SK-N-SH (cell line): ENCODE measurements around the gene SMIM32. TPM values are rescaled to one million over a fixed set of nuclear protein-coding genes. Genes with fewer than 3 reads are reported as not detected.

Experiments used
- CTCF ChIA-PET: fragments of 300-600, 350-600 bp; formaldehyde crosslinking; extraction: SDS; loops from one replicate; lab custom pipeline; 2021; lab: Yijun Ruan, JAX
- POLR2A ChIA-PET: fragments of 350-600 bp; sonication (Branson Sonifier 250); formaldehyde crosslinking; extraction: SDS; loops from one replicate; lab custom pipeline; 2020; ENCODE audit warnings: antibody characterized with exemption, inconsistent platforms; lab: Yijun Ruan, JAX
- DNase-seq: peaks from one replicate; pipeline ENCODE4 v3.0.0; 2012
- H2AFZ ChIP-seq: fragments of 200-600 bp; sonication (generic); 2 replicates; pipeline ENCODE4 v1.8.1; 2016; ENCODE audit warnings: antibody characterized with exemption, mild to moderate bottlenecking, low read depth
- H3F3A ChIP-seq: fragments of 200-600 bp; sonication (generic); replicated peaks from 2 replicates; pipeline ENCODE3; 2016; ENCODE audit warnings: antibody characterized with exemption, mild to moderate bottlenecking; ENCODE audit not compliant: insufficient read depth
- H3K27ac ChIP-seq, 2 experiments: fragments of 200-500 bp in 1 of 2; fragments of 200-600 bp in 1 of 2; sonication (Bioruptor generic) in 1 of 2; sonication (generic), shearing (Covaris generic) in 1 of 2; 2 replicates each; pipeline versions ENCODE4 v1.5.1 to v1.6.1; 2014 to 2016; ENCODE audit warnings: low read depth in 2 of 2, inconsistent platforms in 1 of 2, low read length in 1 of 2, mild to moderate bottlenecking in 1 of 2, mixed read lengths in 1 of 2
- H3K27me3 ChIP-seq: fragments of 200-600 bp; sonication (generic), shearing (Covaris generic); 2 replicates; pipeline ENCODE4 v1.6.1; 2016; ENCODE audit warnings: mixed run types; ENCODE audit not compliant: insufficient read depth
- H3K36me3 ChIP-seq, 2 experiments: fragments of 200-500 bp in 1 of 2; fragments of 200-600 bp in 1 of 2; sonication (Bioruptor generic) in 1 of 2; sonication (generic) in 1 of 2; replicated peaks in 1 of 2; 2 replicates each; pipeline versions ENCODE3 to v1.5.1; 2014 to 2016; ENCODE audit warnings: low read length in 1 of 2, mild to moderate bottlenecking in 1 of 2; ENCODE audit not compliant: insufficient read depth in 2 of 2, control insufficient read depth in 1 of 2
- H3K4me1 ChIP-seq, 2 experiments: fragments of 200-500 bp in 1 of 2; fragments of 200-600 bp in 1 of 2; sonication (Bioruptor generic) in 1 of 2; sonication (generic), shearing (Covaris generic) in 1 of 2; 2 replicates each; pipeline versions ENCODE4 v1.5.1 to v1.6.1; 2014 to 2016; ENCODE audit warnings: low read depth in 1 of 2, low read length in 1 of 2, mixed run types in 1 of 2; ENCODE audit not compliant: insufficient read depth in 2 of 2, control insufficient read depth in 1 of 2
- H3K4me2 ChIP-seq: fragments of 200-600 bp; sonication (generic), shearing (Covaris generic); 2 replicates; pipeline ENCODE4 v1.6.1; 2017; ENCODE audit warnings: mixed run types
- H3K4me3 ChIP-seq, 2 experiments: fragments of 200-500 bp in 1 of 2; fragments of 200-600 bp in 1 of 2; sonication (Bioruptor generic) in 1 of 2; sonication (generic), shearing (Covaris generic) in 1 of 2; 2 replicates each; pipeline versions ENCODE4 v1.5.1 to v1.8.1; 2014 to 2016; ENCODE audit warnings: low read depth in 2 of 2, inconsistent platforms in 1 of 2, low read length in 1 of 2, mild to moderate bottlenecking in 1 of 2, mixed read lengths in 1 of 2, moderate library complexity in 1 of 2
- H3K79me2 ChIP-seq: fragments of 200-600 bp; sonication (generic); 2 replicates; pipeline ENCODE4 v1.8.1; 2017; ENCODE audit warnings: mild to moderate bottlenecking; ENCODE audit not compliant: insufficient read depth
- H3K9ac ChIP-seq: fragments of 200-600 bp; sonication (generic); 2 replicates; pipeline ENCODE4 v1.6.1; 2017; ENCODE audit warnings: mixed run types
- H3K9me2 ChIP-seq: fragments of 200-600 bp; sonication (generic); 2 replicates; pipeline ENCODE4 v1.6.1; 2017; ENCODE audit warnings: mixed run types
- H3K9me3 ChIP-seq: fragments of 200-600 bp; sonication (generic); 2 replicates; pipeline ENCODE4 v1.6.1; 2017; ENCODE audit warnings: mixed run types, mild to moderate bottlenecking, moderate library complexity
- H4K20me1 ChIP-seq: fragments of 200-600 bp; sonication (generic); 2 replicates; pipeline ENCODE4 v1.6.1; 2017; ENCODE audit warnings: mild to moderate bottlenecking, mixed run types; ENCODE audit not compliant: insufficient read depth
- EP300 ChIP-seq, 2 experiments: IDR thresholded peaks; 2 replicates each; pipeline versions ENCODE4 v1.4.0 to v1.6.1; 2012; ENCODE audit warnings: borderline replicate concordance in 1 of 2, low read depth in 1 of 2, low read length in 1 of 2
- GATA2 ChIP-seq: sonication (generic); formaldehyde crosslinking; IDR thresholded peaks from 2 replicates; pipeline ENCODE4 v1.5.0; 2020; ENCODE audit warnings: mild to moderate bottlenecking, missing genetic modification reagents
- NFIC ChIP-seq: IDR thresholded peaks from 2 replicates; pipeline ENCODE4 v1.4.0; 2012; ENCODE audit warnings: borderline replicate concordance
- NRF1 ChIP-seq: IDR thresholded peaks from 2 replicates; pipeline ENCODE4 v1.6.1; 2012; ENCODE audit warnings: low read depth, mild to moderate bottlenecking, low read length
- RAD21 ChIP-seq: IDR thresholded peaks from 2 replicates; pipeline ENCODE4 v1.6.1; 2012; ENCODE audit warnings: mild to moderate bottlenecking, low read length
- RCOR1 ChIP-seq: fragments of 150-350 bp; IDR thresholded peaks from 2 replicates; pipeline ENCODE4 v1.6.1; 2017; ENCODE audit warnings: antibody characterized with exemption, low read length
- SMC3 ChIP-seq: IDR thresholded peaks from 2 replicates; pipeline ENCODE4 v1.6.1; 2012; ENCODE audit warnings: low read depth, low read length, improper control_type of control experiment
- TAF1 ChIP-seq: IDR thresholded peaks from 2 replicates; pipeline ENCODE4 v1.6.1; 2012; ENCODE audit warnings: low read depth, mild to moderate bottlenecking, low read length, moderate library complexity, borderline replicate concordance
- TCF12 ChIP-seq: IDR thresholded peaks from 2 replicates; pipeline ENCODE4 v1.4.0; 2012
- TEAD4 ChIP-seq: IDR thresholded peaks from 2 replicates; pipeline ENCODE4 v1.4.0; 2012; ENCODE audit warnings: mild to moderate bottlenecking, borderline replicate concordance; ENCODE audit not compliant: insufficient read depth
- USF2 ChIP-seq: fragments of 150-350 bp; IDR thresholded peaks from 2 replicates; pipeline ENCODE4 v1.6.1; 2017; ENCODE audit warnings: antibody characterized with exemption, low read length, low read depth, borderline replicate concordance
- YY1 ChIP-seq: IDR thresholded peaks from 2 replicates; pipeline ENCODE4 v1.4.0; 2012; ENCODE audit warnings: low read depth, mild to moderate bottlenecking
- WGBS: methylation state at CpG from one replicate; pipeline ENCODE4 v1.1.6; 2017; ENCODE audit warnings: low lambda C conversion rate; 5-methylcytosine and 5-hydroxymethylcytosine counted together
- polyA plus RNA-seq, 3 experiments: library from polyadenylated mRNA; depleted of rRNA; stranded (reverse); fragments of >200 nt; gene quantifications; 2 replicates each; pipeline ENCODE4 v1.2.3, GENCODE V29; 2012
- TF ChIP-seq, protein P1 (sequence below): fragments of 200-600 bp; sonication (generic); IDR thresholded peaks from 2 replicates; pipeline ENCODE4 v1.6.1; 2017; ENCODE audit warnings: antibody characterized with exemption, mild to moderate bottlenecking, moderate library complexity
- TF ChIP-seq, protein P2 (sequence below): IDR thresholded peaks from 2 replicates; pipeline ENCODE4 v1.4.0; 2012; ENCODE audit warnings: low read depth, borderline replicate concordance

SMIM32 gene
- polyA plus RNA-seq (2012; rRNA removed) = 0.11 and 0.25 TPM in 2 replicates
- 0.08 and 0.17 TPM in 2 replicates for polyA plus RNA-seq (2012; cell fraction: cytosol; rRNA removed)
- polyA plus RNA-seq (2012; cell fraction: nucleus; rRNA removed) = 0.10 and 0.33 TPM in 2 replicates

- WGBS = 36% methylated on average over 46 of the region's 81 CpGs
- no peak within 1 kb of the TSS for H3K27ac ChIP-seq
- ChIA-PET POLR2A (no interaction called here), CTCF (interaction anchor here (1.0 to 13.8 kb wide), 3 partner anchors 10 to 19 kb away, joined by 3 to 109 read pairs (median 4); no protein-coding TSS in a partner anchor)
- H3K4me1 ChIP-seq = peaks cover 0 to 6% of the 10 kb centered on the region in 2 experiments; a peak in 1 of 4 replicates
- no peaks in the 10 kb centered on the region for H3K9me3 ChIP-seq
- peaks cover 24% of the 10 kb centered on the region; the same call in 1 of the 2 replicates for H3K27me3 ChIP-seq
- no peaks in the 10 kb centered on the region for H4K20me1 ChIP-seq
- H3K9me2 ChIP-seq = no peaks in the 10 kb centered on the region
- H3F3A ChIP-seq = no peaks in the 10 kb centered on the region
- H3K4me2 ChIP-seq = peak within 1 kb of the TSS; percentile 59
- H3K9ac ChIP-seq = no peak within 1 kb of the TSS
- peak within 1 kb of the TSS in 1 of 2 experiments; percentile 24; a peak in 3 of 4 replicates for H3K4me3 ChIP-seq
- peak; percentile 76 for DNase-seq
- no peak for TF ChIP-seq GATA2
- TF ChIP-seq EP300 (IDR thresholded peaks at IDR 0.05; ENCODE audit: borderline replicate concordance in 1 of 2, low read depth in 1 of 2, low read length in 1 of 2) = no peak
- TF ChIP-seq TEAD4 = no peak
- no peak for TF ChIP-seq YY1
- no peak for TF ChIP-seq SMC3
- TF ChIP-seq, protein P1, sequence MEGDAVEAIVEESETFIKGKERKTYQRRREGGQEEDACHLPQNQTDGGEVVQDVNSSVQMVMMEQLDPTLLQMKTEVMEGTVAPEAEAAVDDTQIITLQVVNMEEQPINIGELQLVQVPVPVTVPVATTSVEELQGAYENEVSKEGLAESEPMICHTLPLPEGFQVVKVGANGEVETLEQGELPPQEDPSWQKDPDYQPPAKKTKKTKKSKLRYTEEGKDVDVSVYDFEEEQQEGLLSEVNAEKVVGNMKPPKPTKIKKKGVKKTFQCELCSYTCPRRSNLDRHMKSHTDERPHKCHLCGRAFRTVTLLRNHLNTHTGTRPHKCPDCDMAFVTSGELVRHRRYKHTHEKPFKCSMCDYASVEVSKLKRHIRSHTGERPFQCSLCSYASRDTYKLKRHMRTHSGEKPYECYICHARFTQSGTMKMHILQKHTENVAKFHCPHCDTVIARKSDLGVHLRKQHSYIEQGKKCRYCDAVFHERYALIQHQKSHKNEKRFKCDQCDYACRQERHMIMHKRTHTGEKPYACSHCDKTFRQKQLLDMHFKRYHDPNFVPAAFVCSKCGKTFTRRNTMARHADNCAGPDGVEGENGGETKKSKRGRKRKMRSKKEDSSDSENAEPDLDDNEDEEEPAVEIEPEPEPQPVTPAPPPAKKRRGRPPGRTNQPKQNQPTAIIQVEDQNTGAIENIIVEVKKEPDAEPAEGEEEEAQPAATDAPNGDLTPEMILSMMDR = no peak
- TF ChIP-seq TAF1 = no peak
- no peak for TF ChIP-seq NRF1
- TF ChIP-seq TCF12 = no peak
- no peak for TF ChIP-seq RCOR1
- no peak for TF ChIP-seq NFIC
- TF ChIP-seq USF2 = no peak
- no peak for TF ChIP-seq RAD21
- H3K79me2 ChIP-seq = no peaks in the 10 kb centered on the region
- H2AFZ ChIP-seq = no peak within 1 kb of the TSS
- peaks cover 0 to 13% of the 10 kb centered on the region in 2 experiments for H3K36me3 ChIP-seq
These were observed at the start of gene SMIM32 for GRCh38 chr5:136192526-136193321. Gene SMIM32 (minus strand): TSS chr5:136193162. CDS start chr5:136192524, 638 bp downstream.

DNA sequence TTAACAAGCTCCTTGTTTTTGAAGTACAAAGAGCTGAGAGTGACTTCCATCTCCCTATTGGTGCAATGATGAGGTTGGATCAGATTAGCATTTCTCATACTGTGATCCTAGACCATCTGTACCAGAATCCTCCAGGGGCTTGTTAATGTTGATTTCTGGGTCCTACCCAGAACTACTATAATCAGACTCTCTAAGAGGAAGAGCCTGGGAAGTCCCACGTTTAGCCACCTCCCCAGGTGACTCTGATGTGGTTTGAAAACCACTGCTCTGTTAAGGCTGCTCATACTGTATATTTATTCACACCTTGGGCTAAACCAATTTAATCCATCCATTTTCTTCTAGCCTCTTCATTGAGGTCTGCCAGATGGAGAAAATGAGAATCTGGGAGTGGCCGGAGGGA is 49.6 kb upstream of the SMIM32 start:
- H3K4me2 ChIP-seq = no peak overlapping the region
- POLR2A ChIA-PET = no interaction called here
- no peak overlapping the region for H3K27ac ChIP-seq
- no peak overlapping the region for H2AFZ ChIP-seq
- peaks cover 10% of the 10 kb centered on the region for H3K27me3 ChIP-seq
- 49% methylated on average over 2 of the region's 2 CpGs for WGBS
- no peak overlapping the region for H3K4me3 ChIP-seq
- no peak for DNase-seq
- H3F3A ChIP-seq = no peaks in the 10 kb centered on the region
- TF ChIP-seq, protein P2, sequence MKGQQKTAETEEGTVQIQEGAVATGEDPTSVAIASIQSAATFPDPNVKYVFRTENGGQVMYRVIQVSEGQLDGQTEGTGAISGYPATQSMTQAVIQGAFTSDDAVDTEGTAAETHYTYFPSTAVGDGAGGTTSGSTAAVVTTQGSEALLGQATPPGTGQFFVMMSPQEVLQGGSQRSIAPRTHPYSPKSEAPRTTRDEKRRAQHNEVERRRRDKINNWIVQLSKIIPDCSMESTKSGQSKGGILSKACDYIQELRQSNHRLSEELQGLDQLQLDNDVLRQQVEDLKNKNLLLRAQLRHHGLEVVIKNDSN = no peak
- TF ChIP-seq, all 33 proteins: peak for 0
- H3K4me1 ChIP-seq = peaks cover 0 to 2% of the 10 kb centered on the region in 2 experiments; a peak in 1 of 4 replicates
- no peaks in the 10 kb centered on the region for H3K9me2 ChIP-seq
- no peaks in the 10 kb centered on the region for H3K79me2 ChIP-seq
- no peaks in the 10 kb centered on the region for H4K20me1 ChIP-seq
- H3K36me3 ChIP-seq = no peaks in the 10 kb centered on the region
- H3K9ac ChIP-seq = no peak overlapping the region
- no peaks in the 10 kb centered on the region for H3K9me3 ChIP-seq
- CTCF ChIA-PET = interaction anchor here (0.6 to 2.0 kb wide), 4 partner anchors 11 to 1045 kb away, joined by 3 to 8 read pairs (median 3); no protein-coding TSS in a partner anchor
